Smooth muscle cell (in vitro differentiated cells): ENCODE results near the gene IL17RE. TPM values are rescaled to one million over a fixed set of nuclear protein-coding genes. Genes with fewer than 3 reads are reported as not detected.
A peak's percentile ranks its signal among the peaks of the same experiment; 100 is the strongest.

ENCODE experiments used
- DNase-seq: peaks from one replicate; lab custom pipeline; 2025; ENCODE audit not compliant: unreplicated experiment; lab: John Stamatoyannopoulos, UW
- H2AFZ ChIP-seq: fragments of 200-600 bp; sonication (generic); 2 replicates; pipeline ENCODE4 v1.6.0; 2016; ENCODE audit warnings: antibody characterized with exemption, low read depth, mild to moderate bottlenecking
- H3F3A ChIP-seq: fragments of 200-600 bp; sonication (generic); 2 replicates; pipeline ENCODE4 v1.6.0; 2017; ENCODE audit warnings: antibody characterized with exemption, low read depth
- H3K27ac ChIP-seq: fragments of 200-600 bp; sonication (generic); 2 replicates; pipeline ENCODE4 v1.5.1; 2016; ENCODE audit warnings: low read depth, mild to moderate bottlenecking
- H3K27me3 ChIP-seq: fragments of 200-600 bp; sonication (generic); 2 replicates; pipeline ENCODE4 v1.6.1; 2016; ENCODE audit warnings: low read depth, mild to moderate bottlenecking
- H3K36me3 ChIP-seq: fragments of 200-600 bp; sonication (generic); 2 replicates; pipeline ENCODE4 v1.5.1; 2016; ENCODE audit warnings: low read depth
- H3K4me1 ChIP-seq: fragments of 200-600 bp; sonication (generic); 2 replicates; pipeline ENCODE4 v1.5.1; 2016; ENCODE audit warnings: low read depth
- H3K4me2 ChIP-seq: fragments of 200-600 bp; sonication (generic); 2 replicates; pipeline ENCODE4 v1.6.0; 2016; ENCODE audit warnings: mild to moderate bottlenecking
- H3K4me3 ChIP-seq: fragments of 200-600 bp; sonication (generic); 2 replicates; pipeline ENCODE4 v1.5.1; 2016; ENCODE audit warnings: mild to moderate bottlenecking
- H3K79me2 ChIP-seq: fragments of 200-600 bp; sonication (generic); 2 replicates; pipeline ENCODE4 v1.6.0; 2016; ENCODE audit warnings: low read depth, mild to moderate bottlenecking
- H3K9ac ChIP-seq: fragments of 200-600 bp; sonication (generic); 2 replicates; pipeline ENCODE4 v1.6.0; 2016; ENCODE audit warnings: low read depth
- H3K9me3 ChIP-seq: fragments of 200-600 bp; sonication (generic); replicated peaks from 2 replicates; pipeline ENCODE4 v1.5.1; 2016; ENCODE audit warnings: low read depth
- H4K20me1 ChIP-seq: fragments of 200-600 bp; sonication (generic); 2 replicates; pipeline ENCODE4 v1.6.0; 2016; ENCODE audit warnings: low read depth
- WGBS: methylation state at CpG from one replicate; pipeline ENCODE4 v1.1.7; 2016; ENCODE audit warnings: low lambda C conversion rate; 5-methylcytosine and 5-hydroxymethylcytosine counted together
- polyA plus RNA-seq: library from polyadenylated mRNA; unstranded; fragments of >200 nt; fragmentation: Nextera tagmentation; extraction: Ambion mirVana; gene quantifications from 2 replicates; pipeline ENCODE4 v1.2.1, GENCODE V29; 2016
- total RNA-seq: library from RNA; depleted of rRNA; stranded (reverse); fragments of >200 nt; gene quantifications from 2 replicates; pipeline ENCODE4 v1.2.3, GENCODE V29; 2014
- TF ChIP-seq, protein P1 (sequence below): fragments of 200-600 bp; sonication (generic); IDR thresholded peaks from 2 replicates; pipeline ENCODE4 v1.5.1; 2017; ENCODE audit warnings: borderline replicate concordance, mild to moderate bottlenecking, antibody characterized with exemption; ENCODE audit not compliant: insufficient read depth, poor library complexity, severe bottlenecking

IL17RE gene
- total and polyA plus RNA-seq, 2 experiments from 2014 or later: 0.32 to 4.9 TPM

GRCh38 chr3:9951598-9951961, 48.9 kb downstream of the IL17RE start:
- H3K9me3 ChIP-seq: no peaks in the 10 kb centered on the region
- peaks cover 6% of the 10 kb centered on the region for H3K4me1 ChIP-seq
- H3K36me3 ChIP-seq: no peaks in the 10 kb centered on the region
- H2AFZ ChIP-seq: no peak overlapping the region
- no peak overlapping the region for H3K27ac ChIP-seq
- no peaks in the 10 kb centered on the region for H4K20me1 ChIP-seq
- H3K9ac ChIP-seq: no peak overlapping the region
- 52% methylated on average over 10 of the region's 10 CpGs for WGBS
- no peaks in the 10 kb centered on the region for H3K79me2 ChIP-seq
- TF ChIP-seq, protein P1, sequence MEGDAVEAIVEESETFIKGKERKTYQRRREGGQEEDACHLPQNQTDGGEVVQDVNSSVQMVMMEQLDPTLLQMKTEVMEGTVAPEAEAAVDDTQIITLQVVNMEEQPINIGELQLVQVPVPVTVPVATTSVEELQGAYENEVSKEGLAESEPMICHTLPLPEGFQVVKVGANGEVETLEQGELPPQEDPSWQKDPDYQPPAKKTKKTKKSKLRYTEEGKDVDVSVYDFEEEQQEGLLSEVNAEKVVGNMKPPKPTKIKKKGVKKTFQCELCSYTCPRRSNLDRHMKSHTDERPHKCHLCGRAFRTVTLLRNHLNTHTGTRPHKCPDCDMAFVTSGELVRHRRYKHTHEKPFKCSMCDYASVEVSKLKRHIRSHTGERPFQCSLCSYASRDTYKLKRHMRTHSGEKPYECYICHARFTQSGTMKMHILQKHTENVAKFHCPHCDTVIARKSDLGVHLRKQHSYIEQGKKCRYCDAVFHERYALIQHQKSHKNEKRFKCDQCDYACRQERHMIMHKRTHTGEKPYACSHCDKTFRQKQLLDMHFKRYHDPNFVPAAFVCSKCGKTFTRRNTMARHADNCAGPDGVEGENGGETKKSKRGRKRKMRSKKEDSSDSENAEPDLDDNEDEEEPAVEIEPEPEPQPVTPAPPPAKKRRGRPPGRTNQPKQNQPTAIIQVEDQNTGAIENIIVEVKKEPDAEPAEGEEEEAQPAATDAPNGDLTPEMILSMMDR: no peak
- DNase-seq: no peak
- no peaks in the 10 kb centered on the region for H3F3A ChIP-seq
- peak overlapping the region; percentile 96 for H3K4me2 ChIP-seq
- no peaks in the 10 kb centered on the region for H3K27me3 ChIP-seq
- peak overlapping the region; percentile 56 for H3K4me3 ChIP-seq

GRCh38 chr3:9951962-9952805, 49.5 kb downstream of the IL17RE start, which contains the start of gene PRRT3:
PRRT3 (minus strand) TSS chr3:9952408; CDS start chr3:9950115, 2,293 bp downstream.
- no peaks in the 10 kb centered on the region for H3F3A ChIP-seq
- DNase-seq: no peak
- no peaks in the 10 kb centered on the region for H3K27me3 ChIP-seq
- H3K79me2 ChIP-seq: no peaks in the 10 kb centered on the region
- WGBS: 13% methylated on average over 38 of the region's 52 CpGs
- peaks cover 6% of the 10 kb centered on the region for H3K4me1 ChIP-seq
- H3K9me3 ChIP-seq: no peaks in the 10 kb centered on the region
- H3K27ac ChIP-seq: no peak within 1 kb of the TSS
- H3K36me3 ChIP-seq: no peaks in the 10 kb centered on the region
- no peaks in the 10 kb centered on the region for H4K20me1 ChIP-seq
- peak within 1 kb of the TSS; percentile 56 for H3K4me3 ChIP-seq
- peak within 1 kb of the TSS; percentile 13 for H3K9ac ChIP-seq
- no peak within 1 kb of the TSS for H2AFZ ChIP-seq
- TF ChIP-seq, protein P1: no peak
- H3K4me2 ChIP-seq: peak within 1 kb of the TSS; percentile 96

GRCh38 chr3:9955067-9955502, 52.4 kb downstream of the IL17RE start:
- Histone ChIP-seq H2AFZ (no peak overlapping the region), H3K4me1 (no peaks in the 10 kb centered on the region), H3K79me2 (no peaks in the 10 kb centered on the region), H4K20me1 (no peaks in the 10 kb centered on the region), H3F3A (no peaks in the 10 kb centered on the region), H3K9me3 (no peaks in the 10 kb centered on the region), H3K9ac (no peak overlapping the region), H3K4me2 (no peak overlapping the region), H3K36me3 (no peaks in the 10 kb centered on the region), H3K27me3 (no peaks in the 10 kb centered on the region), H3K27ac (no peak overlapping the region), H3K4me3 (no peak overlapping the region)
- 41% methylated on average over 12 of the region's 12 CpGs for WGBS
- TF ChIP-seq, protein P1: no peak
- DNase-seq: no peak
